Endothelial cell (in vitro differentiated cells): ENCODE results near the gene GARS1. TPM values are rescaled to one million over a fixed set of nuclear protein-coding genes. Genes with fewer than 3 reads are reported as not detected.
A peak's percentile ranks its signal among the peaks of the same experiment; 100 is the strongest.

Experiments
- DNase-seq: peaks from one replicate; pipeline ENCODE4 v3.0.0; 2021; ENCODE audit warnings: low spot score
- H3K27ac Mint-ChIP-seq: one replicate; pipeline ENCODE4 v1.8.0; 2021; ENCODE audit warnings: mixed read lengths, inconsistent platforms; ENCODE audit not compliant: unreplicated experiment
- H3K27me3 Mint-ChIP-seq: one replicate; pipeline ENCODE4 v1.8.0; 2021; ENCODE audit warnings: mild to moderate bottlenecking, moderate library complexity, mixed read lengths, inconsistent platforms; ENCODE audit not compliant: unreplicated experiment
- H3K36me3 Mint-ChIP-seq: one replicate; pipeline ENCODE4 v1.8.0; 2021; ENCODE audit warnings: mild to moderate bottlenecking, low read depth, mixed read lengths, inconsistent platforms; ENCODE audit not compliant: unreplicated experiment
- H3K4me1 Mint-ChIP-seq: one replicate; pipeline ENCODE4 v1.8.0; 2021; ENCODE audit warnings: mild to moderate bottlenecking, mixed read lengths, inconsistent platforms; ENCODE audit not compliant: unreplicated experiment
- H3K4me3 Mint-ChIP-seq: one replicate; pipeline ENCODE4 v1.8.0; 2021; ENCODE audit warnings: mild to moderate bottlenecking, mixed read lengths, inconsistent platforms; ENCODE audit not compliant: unreplicated experiment
- H3K9me3 Mint-ChIP-seq: one replicate; pipeline ENCODE4 v1.8.0; 2021; ENCODE audit warnings: mixed read lengths, inconsistent platforms; ENCODE audit not compliant: unreplicated experiment
- total RNA-seq: library from RNA; stranded (reverse); fragmentation: NEBNext Ultra II Directional; extraction: Animal tissue kit (Norgen Biotek cat#: 25700); gene quantifications from one replicate; pipeline ENCODE4 v1.2.1, GENCODE V29; 2021; ENCODE audit not compliant: unreplicated experiment
- TF ChIP-seq, protein P1 (sequence below): fragments of 200-600 bp; sonication (generic); IDR thresholded peaks from one replicate; pipeline ENCODE4 v1.5.0; 2021; ENCODE audit warnings: antibody characterized with exemption; ENCODE audit not compliant: unreplicated experiment

GARS1 gene
- total RNA-seq, 1 donor from 2014 or later: 91.3 TPM

DNA sequence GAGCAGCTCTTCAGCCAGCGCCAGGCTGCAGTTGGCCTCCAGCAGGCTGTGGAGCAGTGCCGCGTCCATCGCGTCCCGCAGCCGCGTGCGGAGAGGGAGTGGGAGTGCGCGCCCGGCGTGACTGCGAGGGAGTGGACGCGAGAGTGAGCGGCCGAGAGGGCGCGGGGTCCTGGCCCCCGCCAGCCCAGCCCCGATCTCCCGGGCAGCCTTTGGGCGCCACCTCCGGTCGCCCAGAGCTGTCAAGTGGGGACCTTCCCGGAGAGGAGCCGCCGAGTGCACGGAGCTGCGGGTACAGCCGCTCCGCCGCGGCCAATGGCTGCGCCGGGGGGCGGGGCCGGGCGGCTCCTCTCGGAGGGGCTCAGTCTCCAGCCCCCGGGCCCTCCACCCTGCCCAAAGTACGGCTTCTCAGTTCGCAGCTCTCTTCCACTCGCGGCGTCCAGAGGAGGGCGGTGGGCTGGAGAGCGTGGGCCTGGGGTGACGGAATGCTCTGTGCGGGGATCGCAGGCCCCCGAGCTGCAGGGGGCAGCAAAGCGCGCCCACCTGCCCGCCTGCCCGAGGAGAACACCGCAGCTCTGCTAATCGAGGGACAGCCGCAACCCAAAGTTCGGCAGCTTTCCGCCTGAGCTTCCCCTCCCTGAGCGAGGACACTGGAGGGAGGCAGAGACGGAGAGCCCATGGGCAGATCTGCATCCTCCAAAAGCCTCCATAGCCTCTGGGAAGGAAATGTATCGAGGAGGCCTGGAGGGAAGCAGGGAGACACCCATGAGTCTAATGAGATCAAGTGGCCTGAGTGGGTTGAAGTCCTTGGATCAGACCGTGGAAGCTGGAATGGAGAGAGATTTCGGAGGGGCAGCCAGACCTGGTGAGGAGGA lies 87.8 kb downstream of the GARS1 start, which contains the start of gene CRHR2:
Gene CRHR2 (minus strand): TSS at position 245 of the 872 bp plus-strand sequence. CDS start 176 bp downstream, at position 69.
- Mint-ChIP-seq H3K4me1 (peaks cover 40% of the 10 kb centered on the region), H3K4me3 (peak within 1 kb of the TSS; percentile 81), H3K27ac (no peak within 1 kb of the TSS), H3K27me3 (peaks cover 18% of the 10 kb centered on the region), H3K36me3 (no peaks in the 10 kb centered on the region), H3K9me3 (no peaks in the 10 kb centered on the region)
- DNase-seq: peak; percentile 52
- TF ChIP-seq, protein P1, sequence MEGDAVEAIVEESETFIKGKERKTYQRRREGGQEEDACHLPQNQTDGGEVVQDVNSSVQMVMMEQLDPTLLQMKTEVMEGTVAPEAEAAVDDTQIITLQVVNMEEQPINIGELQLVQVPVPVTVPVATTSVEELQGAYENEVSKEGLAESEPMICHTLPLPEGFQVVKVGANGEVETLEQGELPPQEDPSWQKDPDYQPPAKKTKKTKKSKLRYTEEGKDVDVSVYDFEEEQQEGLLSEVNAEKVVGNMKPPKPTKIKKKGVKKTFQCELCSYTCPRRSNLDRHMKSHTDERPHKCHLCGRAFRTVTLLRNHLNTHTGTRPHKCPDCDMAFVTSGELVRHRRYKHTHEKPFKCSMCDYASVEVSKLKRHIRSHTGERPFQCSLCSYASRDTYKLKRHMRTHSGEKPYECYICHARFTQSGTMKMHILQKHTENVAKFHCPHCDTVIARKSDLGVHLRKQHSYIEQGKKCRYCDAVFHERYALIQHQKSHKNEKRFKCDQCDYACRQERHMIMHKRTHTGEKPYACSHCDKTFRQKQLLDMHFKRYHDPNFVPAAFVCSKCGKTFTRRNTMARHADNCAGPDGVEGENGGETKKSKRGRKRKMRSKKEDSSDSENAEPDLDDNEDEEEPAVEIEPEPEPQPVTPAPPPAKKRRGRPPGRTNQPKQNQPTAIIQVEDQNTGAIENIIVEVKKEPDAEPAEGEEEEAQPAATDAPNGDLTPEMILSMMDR: peak; percentile 42

DNA sequence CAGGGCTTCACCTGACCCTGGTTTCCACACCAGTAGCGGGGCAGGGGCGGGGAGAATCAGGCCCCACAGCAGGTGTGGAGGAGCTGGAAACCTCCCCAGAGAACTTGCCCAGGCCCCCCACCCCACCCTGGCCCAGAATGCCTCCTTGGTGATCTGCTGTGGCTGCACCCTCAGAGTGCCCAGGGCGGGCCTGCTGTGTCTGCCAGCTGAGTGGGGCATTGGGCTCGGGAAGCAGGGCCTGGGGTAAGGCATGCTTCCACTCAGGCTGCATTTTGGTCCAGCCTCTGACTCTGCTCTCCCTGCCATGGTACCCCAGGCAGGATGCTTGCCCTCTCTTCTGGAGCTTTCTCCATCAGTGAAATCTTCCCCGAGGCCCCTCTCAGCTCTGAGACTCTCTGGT lies 88.6 kb downstream of the GARS1 start:
- Mint-ChIP-seq H3K36me3 (no peaks in the 10 kb centered on the region), H3K27me3 (peaks cover 17% of the 10 kb centered on the region), H3K4me3 (no peak overlapping the region), H3K27ac (no peak overlapping the region), H3K9me3 (no peaks in the 10 kb centered on the region), H3K4me1 (peaks cover 38% of the 10 kb centered on the region)
- no peak for DNase-seq
- TF ChIP-seq, protein P1: no peak

Other genes starting within 250 kb of the GARS1 start
- gene NOD1, start 116.1 kb upstream of the GARS1 start, total RNA-seq: 32.7 TPM
- gene GGCT, start 90.0 kb upstream of the GARS1 start, total RNA-seq: 34.0 TPM
- gene CRHR2, start 87.6 kb downstream of the GARS1 start, total RNA-seq: 0.38 TPM
- 1.4 TPM for gene INMT, start 157.3 kb downstream of the GARS1 start, total RNA-seq
- 4.7 TPM for gene MINDY4, start 176.5 kb downstream of the GARS1 start, total RNA-seq